ENCODE results near the gene RNASEH2A. TPM values are rescaled to one million over a fixed set of nuclear protein-coding genes. Genes with fewer than 3 reads are reported as not detected.

The RNASEH2A gene
- polyA plus RNA-seq, 2 of the 4 experiments (the other 2 are of a cell fraction), result 37.2 to 45.5 TPM

DNA sequence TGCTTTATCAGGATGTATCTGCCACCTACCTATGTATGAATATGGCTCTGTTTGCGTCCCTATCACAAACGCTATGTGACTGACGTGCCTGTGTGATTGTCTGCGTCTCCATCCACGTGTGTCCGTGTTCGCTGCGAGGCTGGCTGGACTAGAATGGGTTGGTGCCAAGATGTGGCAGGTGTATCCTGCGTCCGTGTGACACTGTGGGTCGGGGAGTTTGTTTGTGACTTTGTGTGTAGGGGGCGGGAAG lies 24.3 kb upstream of the RNASEH2A start:
- ATAC-seq, result no peak
- ChIA-PET CTCF (interaction anchor here (1.0 to 29.7 kb wide), 4 partner anchors 10 to 33 kb away, joined by 3 to 725 read pairs (median 14); partner anchors contain the start of genes BEST2, GET3, JUNB and RNASEH2A), POLR2A (interaction anchor here (2.0 kb wide), 1 partner anchor 10 kb away, joined by 27 read pairs; the partner anchor contains the start of gene JUNB)
- peak overlapping the region; percentile 44 for H3K4me3 ChIP-seq
- no peak for DNase-seq (ENCODE audit: low read depth in 1 of 2, low spot score in 1 of 2)
- 5% methylated on average over 5 of the region's 12 CpGs for WGBS (ENCODE audit: missing lambda C conversion rate)
- peaks cover 69% of the 10 kb centered on the region for H3K4me1 ChIP-seq
- H3K27ac ChIP-seq, result peak overlapping the region; percentile 96 to 99
- peak overlapping the region; percentile 99 for H3K4me2 ChIP-seq
- no peak for FAIRE-seq
- H3K9me3 ChIP-seq, result no peaks in the 10 kb centered on the region
- no peak for TF ChIP-seq CBX2 (IDR thresholded peaks at IDR 0.05; ENCODE audit: borderline replicate concordance, low read depth)
- no peak for TF ChIP-seq CEBPB (IDR thresholded peaks at IDR 0.05)
- no peak for TF ChIP-seq FOSB (CRISPR knock-in tag; IDR thresholded peaks at IDR 0.05)
- TF ChIP-seq NR3C1 (IDR thresholded peaks at IDR 0.05), result no peak

DNA sequence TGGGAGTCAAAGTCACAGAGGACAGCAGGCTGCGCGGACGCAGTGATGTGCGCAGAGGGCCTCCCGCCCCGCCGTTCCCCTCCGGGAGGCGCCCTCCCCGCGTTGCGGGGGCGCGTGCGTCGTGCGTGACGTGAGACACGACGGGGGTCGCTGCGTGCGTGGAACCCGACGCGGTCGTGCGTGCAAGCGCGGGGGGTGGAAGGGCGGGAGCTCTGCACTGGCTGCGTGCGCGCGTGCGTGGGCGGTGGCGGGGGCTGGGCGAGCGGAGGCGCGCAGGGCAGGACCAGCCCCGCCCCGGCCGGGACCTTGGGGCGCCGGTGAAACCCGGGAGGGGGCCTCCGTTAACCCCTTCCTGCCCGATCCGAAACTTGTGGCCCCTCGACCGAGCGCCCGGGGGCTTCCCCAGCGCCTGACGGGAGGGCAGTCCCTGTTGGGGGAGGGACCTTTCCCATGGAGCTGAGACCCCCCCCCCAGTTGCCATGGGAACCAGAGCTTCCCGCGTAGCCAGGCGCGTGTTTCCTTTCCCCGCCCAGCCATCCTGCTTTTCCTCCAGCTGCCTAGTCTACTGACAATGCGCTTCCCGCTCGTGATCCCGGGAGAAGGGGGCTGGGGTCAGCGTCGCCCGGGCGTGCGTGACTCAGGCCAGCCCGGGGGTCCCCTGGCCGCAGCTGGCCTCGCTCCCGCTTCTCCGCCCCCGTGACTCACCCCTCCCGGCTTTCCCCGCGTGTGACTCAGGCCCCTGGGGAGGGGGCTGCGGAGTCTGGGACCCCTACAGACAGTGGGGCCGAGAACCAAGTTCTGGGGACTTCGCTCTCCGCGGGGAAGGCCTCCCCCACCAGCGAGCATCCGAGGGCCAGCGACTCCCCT lies 23.7 kb upstream of the RNASEH2A start:
- ChIA-PET POLR2A (interaction anchor here (0.7 to 2.0 kb wide), 2 partner anchors 10 to 102 kb away, joined by 3 to 27 read pairs; partner anchors contain the start of gene JUNB), CTCF (interaction anchor here (1.0 to 29.7 kb wide), 4 partner anchors 9 to 34 kb away, joined by 3 to 725 read pairs (median 14); partner anchors contain the start of genes BEST2, GET3, JUNB and RNASEH2A)
- H3K27ac ChIP-seq, result peak overlapping the region; percentile 96 to 99
- H3K4me3 ChIP-seq, result peak overlapping the region; percentile 44
- ATAC-seq, result peak; percentile 21 to 23; a peak in 4 of 6 replicates
- 4% methylated on average over 10 of the region's 88 CpGs for WGBS (ENCODE audit: missing lambda C conversion rate)
- TF ChIP-seq NR3C1 (IDR thresholded peaks at IDR 0.05), result no peak
- peak; percentile 60 for TF ChIP-seq FOSL2 (IDR thresholded peaks at IDR 0.05)
- TF ChIP-seq FOSL2 (CRISPR knock-in tag; IDR thresholded peaks at IDR 0.05), result peak; percentile 95
- peak; percentile 22 to 61; a peak in 2 of 5 replicates for TF ChIP-seq JUN (IDR thresholded peaks at IDR 0.05)
- TF ChIP-seq HOXB5 (CRISPR knock-in tag; IDR thresholded peaks at IDR 0.05), result 0 out of 2 replicates have a peak, but pooled peaks have one; percentile 60
- TF ChIP-seq JUNB (IDR thresholded peaks at IDR 0.05), result peak; percentile 47; the same call in 1 of the 2 replicates
- TF ChIP-seq, protein P1, sequence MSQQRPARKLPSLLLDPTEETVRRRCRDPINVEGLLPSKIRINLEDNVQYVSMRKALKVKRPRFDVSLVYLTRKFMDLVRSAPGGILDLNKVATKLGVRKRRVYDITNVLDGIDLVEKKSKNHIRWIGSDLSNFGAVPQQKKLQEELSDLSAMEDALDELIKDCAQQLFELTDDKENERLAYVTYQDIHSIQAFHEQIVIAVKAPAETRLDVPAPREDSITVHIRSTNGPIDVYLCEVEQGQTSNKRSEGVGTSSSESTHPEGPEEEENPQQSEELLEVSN (IDR thresholded peaks at IDR 0.05; ENCODE audit: borderline replicate concordance, low read depth), result peak; percentile 75; the same call in 1 of the 2 replicates
- TF ChIP-seq, protein P2, sequence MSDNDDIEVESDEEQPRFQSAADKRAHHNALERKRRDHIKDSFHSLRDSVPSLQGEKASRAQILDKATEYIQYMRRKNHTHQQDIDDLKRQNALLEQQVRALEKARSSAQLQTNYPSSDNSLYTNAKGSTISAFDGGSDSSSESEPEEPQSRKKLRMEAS (IDR thresholded peaks at IDR 0.05), result peak; percentile 50
- peak; percentile 66; the same call in 1 of the 2 replicates for TF ChIP-seq RFX5 (IDR thresholded peaks at IDR 0.05)
- 0 out of 2 replicates have a peak, but pooled peaks have one; percentile 51 for TF ChIP-seq MYC (IDR thresholded peaks at IDR 0.05; ENCODE audit: borderline replicate concordance, low read length)
- no peak for TF ChIP-seq CEBPB (IDR thresholded peaks at IDR 0.05)
- TF ChIP-seq HOXB13 (CRISPR knock-in tag; IDR thresholded peaks at IDR 0.05; ENCODE audit: low read depth), result 0 out of 2 replicates have a peak, but pooled peaks have one; percentile 22
- TF ChIP-seq SMC3 (IDR thresholded peaks at IDR 0.05), result no peak
- no peak for TF ChIP-seq CBX8 (IDR thresholded peaks at IDR 0.05)
- peak in 1 of 2 experiments; percentile 45; a peak in 2 of 5 replicates for TF ChIP-seq EP300 (IDR thresholded peaks at IDR 0.05)
- 0 out of 2 replicates have a peak, but pooled peaks have one; percentile 19 for TF ChIP-seq FOXS1 (CRISPR knock-in tag; IDR thresholded peaks at IDR 0.05)
- no peak for TF ChIP-seq HOXA7 (CRISPR knock-in tag; IDR thresholded peaks at IDR 0.05)
- TF ChIP-seq HEYL (CRISPR knock-in tag; IDR thresholded peaks at IDR 0.05), result no peak
- peak; percentile 50 for TF ChIP-seq GATA3 (IDR thresholded peaks at IDR 0.05; ENCODE audit: borderline replicate concordance)
- no peak for TF ChIP-seq RAD21 (conservative IDR thresholded peaks at IDR 0.05 in 1 of 2, IDR thresholded peaks at IDR 0.05 in 1 of 2)
- no peak for FAIRE-seq
- peak overlapping the region; percentile 99 for H3K4me2 ChIP-seq
- H3K4me1 ChIP-seq, result peaks cover 72% of the 10 kb centered on the region
- H3K9me3 ChIP-seq, result no peaks in the 10 kb centered on the region
- DNase-seq (ENCODE audit: low read depth in 1 of 2, low spot score in 1 of 2), result peak in 1 of 2 experiments; percentile 81
